HG02870 (cell line): Measurements from ENCODE around the gene FGFR1OP2.
A peak's percentile ranks its signal among the peaks of the same experiment; 100 is the strongest.
"Not testable (repeated sequence)": the region's sequence is repeated elsewhere in the genome, so short reads cannot be mapped to it uniquely, and the experiment has no call there.

Experiments
- ATAC-seq: cut with Tn5 transposase; IDR thresholded peaks from one replicate; pipeline ENCODE4 v1.9.1; 2021; ENCODE audit warnings: mild to moderate bottlenecking, moderate library complexity; ENCODE audit not compliant: unreplicated experiment

FGFR1OP2 gene

GRCh38 chr12:26937863-26938700 is at the start of gene FGFR1OP2, which contains the start of gene INTS13:
Gene FGFR1OP2 (plus strand): TSS chr12:26938470. CDS start chr12:26954159, 15,689 bp downstream.
Gene INTS13 (minus strand): TSS chr12:26937981. CDS start chr12:26936803, 1,178 bp downstream.
- peak; percentile 82 for ATAC-seq

DNA sequence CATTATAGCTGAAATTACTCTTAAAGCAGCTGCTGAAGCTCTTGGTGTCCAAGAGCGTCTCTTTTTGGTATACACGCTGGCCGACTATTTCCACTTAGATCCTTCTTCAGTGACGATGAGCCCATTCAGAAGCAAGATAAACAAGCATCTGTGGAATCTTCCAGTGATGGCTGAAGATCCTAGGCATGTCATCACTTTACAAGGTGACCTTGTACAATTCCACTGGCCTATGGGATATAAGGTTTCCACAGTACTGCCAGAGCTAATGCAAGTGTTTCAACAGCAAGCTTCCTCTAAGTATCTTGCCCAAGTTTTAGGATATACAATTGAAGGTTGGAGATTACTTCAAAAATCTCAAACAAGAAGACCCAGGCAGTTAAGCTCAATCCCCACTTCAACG is 47.5 kb upstream of the FGFR1OP2 start:
- no peak for ATAC-seq

DNA sequence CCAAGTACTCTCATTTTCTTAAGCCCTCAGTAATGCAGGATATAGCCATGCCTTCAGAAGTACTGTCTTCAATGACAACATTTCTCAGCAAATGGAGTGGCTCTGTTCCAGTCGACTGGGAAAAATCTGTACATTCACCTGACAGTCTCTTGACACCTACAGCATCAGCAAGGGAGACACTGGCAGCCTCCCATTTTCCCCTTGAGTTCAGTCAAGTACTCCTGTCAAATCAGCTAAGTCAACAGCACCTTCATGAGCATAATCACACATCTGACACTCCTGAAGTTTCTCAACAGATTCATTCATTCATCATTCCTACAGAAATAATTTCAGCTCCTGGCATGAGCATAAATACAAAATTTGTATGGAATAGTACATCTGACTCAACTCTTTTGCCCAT is 46.6 kb upstream of the FGFR1OP2 start:
- ATAC-seq = no peak

GRCh38 chr12:26895672-26896071 is 42.6 kb upstream of the FGFR1OP2 start:
- ATAC-seq = no peak

- ATAC-seq = no peak
These were observed 41.4 kb upstream of the FGFR1OP2 start for GRCh38 chr12:26896913-26897312.

- not testable (repeated sequence) for ATAC-seq
These were observed 34.9 kb upstream of the FGFR1OP2 start for GRCh38 chr12:26903396-26903795.

- ATAC-seq = no peak
These were observed 32.2 kb upstream of the FGFR1OP2 start for GRCh38 chr12:26906024-26906423.

DNA sequence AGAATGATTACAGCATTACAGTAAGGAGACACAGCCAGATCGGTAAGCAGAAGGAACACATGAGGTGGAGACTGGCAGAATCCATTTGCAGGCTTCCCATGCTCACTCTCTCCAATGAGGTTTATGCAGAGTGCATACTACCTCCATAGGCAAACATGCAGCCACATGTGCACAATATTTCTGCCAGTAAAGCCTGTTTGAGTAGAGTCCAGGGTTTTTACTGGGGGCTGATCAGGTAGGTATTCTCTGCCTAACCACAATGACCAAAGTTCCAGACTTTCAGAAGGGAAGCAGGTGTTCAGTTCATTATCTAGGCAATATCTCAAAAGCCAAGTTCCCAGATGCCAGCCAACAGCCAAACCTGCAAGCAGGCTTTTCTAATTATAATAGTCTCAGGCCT is 31.6 kb upstream of the FGFR1OP2 start:
- no peak for ATAC-seq

DNA sequence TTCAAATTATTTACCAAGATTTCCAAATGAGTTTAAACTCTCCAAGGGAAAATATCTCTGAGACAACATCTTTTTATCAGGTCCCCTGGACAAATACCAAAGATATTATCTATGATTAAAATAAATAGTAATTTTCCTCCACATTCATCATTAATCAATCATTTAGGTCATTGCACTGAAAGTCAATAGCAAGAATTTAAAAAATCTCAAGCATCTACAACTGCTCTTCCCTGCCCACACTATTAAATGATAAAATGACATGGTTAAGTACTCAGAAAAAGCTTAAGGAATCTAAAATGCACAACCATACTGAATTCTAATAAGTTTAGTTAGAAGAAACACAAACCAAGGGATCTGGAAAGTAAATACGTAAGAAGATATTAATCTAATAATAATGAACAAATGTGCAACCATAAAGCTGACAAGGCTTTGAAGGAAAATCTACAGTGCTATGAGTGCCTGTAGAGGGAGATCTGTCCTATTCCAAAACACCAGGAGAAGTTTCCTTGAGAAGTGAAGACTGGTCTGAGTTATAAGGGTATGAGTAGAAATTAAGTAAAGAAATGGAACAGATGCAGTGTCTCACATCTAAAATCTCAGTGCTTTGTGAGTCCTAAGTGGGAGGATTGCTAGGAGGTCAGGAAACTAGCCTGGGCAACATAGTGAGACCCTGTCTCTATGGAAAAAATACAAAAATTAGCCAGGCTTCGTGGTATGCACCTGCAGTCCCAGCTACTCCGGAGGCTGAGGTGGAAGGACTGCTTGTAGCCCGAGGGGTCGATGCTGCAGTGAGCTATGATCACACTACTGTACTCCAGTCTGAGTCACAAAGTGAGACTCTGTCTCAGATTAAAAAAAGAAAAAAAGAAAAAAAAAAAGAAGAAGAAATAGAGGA is 19.7 kb upstream of the FGFR1OP2 start:
- no peak for ATAC-seq

DNA sequence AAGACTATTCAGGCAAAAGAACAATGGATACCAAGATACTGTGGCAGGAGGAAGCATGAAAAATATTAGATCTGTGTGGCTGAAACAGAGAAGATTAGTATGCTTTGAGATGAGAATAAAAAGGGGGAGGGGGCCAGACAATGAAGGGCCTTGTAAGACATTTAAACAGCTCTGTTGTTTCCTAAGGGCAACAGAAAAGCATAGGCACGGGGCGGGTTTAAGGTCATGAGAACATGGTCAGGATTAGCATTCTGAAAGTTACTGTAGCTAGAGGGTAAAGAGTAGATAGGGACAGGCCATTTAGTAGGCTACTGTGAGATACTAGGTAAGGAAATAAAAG is 19.1 kb upstream of the FGFR1OP2 start:
- no peak for ATAC-seq

- no peak for ATAC-seq
These were observed 16.4 kb upstream of the FGFR1OP2 start for GRCh38 chr12:26921886-26922285.

GRCh38 chr12:26928661-26929060 is 9.6 kb upstream of the FGFR1OP2 start:
- ATAC-seq = no peak

DNA sequence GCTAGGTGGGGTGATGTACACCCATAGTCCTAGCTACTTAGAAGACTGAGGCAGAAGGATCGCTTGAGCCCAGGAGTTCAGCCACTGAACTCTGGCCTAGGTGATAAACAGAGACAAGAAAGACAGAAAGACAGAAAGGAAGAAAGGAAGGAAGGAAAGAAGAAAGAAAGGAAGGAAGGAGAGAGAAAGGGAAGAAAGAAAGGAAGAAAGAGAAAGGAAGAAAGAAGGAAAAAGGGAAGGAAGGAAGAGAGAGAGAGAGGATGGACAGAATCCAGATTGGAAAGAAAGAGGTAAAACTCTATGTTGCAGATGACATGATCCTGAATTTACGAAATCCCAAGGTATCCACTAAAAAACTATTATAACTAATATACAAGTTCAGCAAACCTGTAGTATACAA is 8.7 kb upstream of the FGFR1OP2 start:
- no peak for ATAC-seq

DNA sequence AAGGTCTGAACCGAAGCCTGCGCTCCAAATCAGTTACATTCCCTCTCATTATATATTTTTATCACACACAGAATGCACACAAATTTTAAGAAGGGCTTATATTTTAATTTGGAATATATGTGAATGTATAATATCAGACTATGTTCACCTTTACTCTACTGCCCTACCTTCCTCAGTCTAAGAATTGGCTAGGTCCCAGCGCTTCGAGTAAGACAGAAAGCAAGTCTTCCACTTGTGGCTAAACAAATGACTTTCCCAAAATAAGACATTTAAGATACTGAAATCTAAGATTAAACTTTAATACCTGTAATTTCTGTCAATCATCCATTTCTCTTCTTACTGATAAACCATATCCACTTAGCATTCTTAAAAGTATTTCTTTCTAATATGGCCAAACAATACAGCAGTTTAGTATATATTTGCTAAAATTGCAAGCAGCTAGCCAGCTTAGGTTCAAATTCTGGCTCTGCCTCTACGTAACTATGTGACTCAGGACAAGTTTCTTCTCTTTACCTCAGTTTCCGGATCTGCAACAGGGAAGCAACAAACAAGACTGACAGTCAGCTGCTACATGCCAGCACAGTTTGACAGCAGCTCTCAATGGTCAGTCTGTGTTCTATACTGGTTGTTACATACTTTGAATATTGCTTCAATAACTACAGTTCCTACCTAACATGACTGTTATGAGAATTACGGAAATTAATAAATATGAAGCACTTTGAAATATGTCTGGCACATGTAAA is 2.5 kb upstream of the FGFR1OP2 start:
- ATAC-seq = no peak

- ATAC-seq = no peak
These were observed 1.5 kb upstream of the FGFR1OP2 start for GRCh38 chr12:26936559-26937442.

DNA sequence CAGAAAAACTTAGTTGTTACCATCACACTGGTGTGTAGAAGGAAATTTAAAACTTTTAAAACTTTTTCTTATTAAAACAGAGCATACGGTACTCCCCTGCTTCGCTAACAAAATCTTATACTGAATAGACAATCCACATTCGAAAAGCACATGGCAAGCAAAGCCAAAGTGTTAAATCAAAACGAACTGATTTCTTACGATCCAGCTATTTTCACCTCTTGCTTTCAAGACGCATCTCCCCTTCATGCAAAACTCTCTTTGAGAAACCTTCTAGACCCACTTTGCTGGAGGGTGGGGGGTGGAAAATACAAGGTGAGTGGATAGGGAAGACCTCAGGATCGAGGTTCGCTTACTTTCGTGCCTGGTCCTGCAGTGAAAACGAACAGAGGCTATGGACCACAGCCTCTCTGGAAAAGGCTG is 817 bp upstream of the FGFR1OP2 start:
- ATAC-seq = no peak

GRCh38 chr12:26938701-26939062 is 412 bp downstream of the FGFR1OP2 start:
- peak; percentile 24 for ATAC-seq

GRCh38 chr12:26939192-26939832 is 1.0 kb downstream of the FGFR1OP2 start:
- ATAC-seq = no peak

DNA sequence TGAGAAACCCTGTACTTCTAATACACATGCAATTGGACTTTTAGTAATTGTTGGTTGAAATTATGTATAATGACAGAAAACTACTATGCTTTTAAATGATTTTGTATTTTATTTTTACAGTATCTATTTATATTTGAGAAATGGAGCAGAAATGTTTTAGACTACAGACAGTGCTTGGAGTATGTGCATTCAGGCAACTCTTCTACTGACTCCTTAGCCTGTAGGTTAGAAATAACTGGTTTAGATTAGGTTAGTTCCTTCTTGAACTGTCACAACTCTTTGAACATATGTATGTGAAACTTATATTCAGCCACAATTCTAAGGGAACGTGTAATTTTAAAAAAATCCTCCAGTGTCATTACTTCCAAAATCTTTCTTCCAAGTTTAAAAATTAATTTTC is 1.7 kb downstream of the FGFR1OP2 start:
- ATAC-seq = no peak
